SK-N-SH treated with all-trans-retinoic acid at 6 μM for 48 hours (cell line): ENCODE results near the gene CFAP57.

Experiments used
- ARNTL ChIP-seq: fragments of 450-650 bp; formaldehyde crosslinking; IDR thresholded peaks from 2 replicates; pipeline ENCODE4 v1.5.0; 2020; ENCODE audit warnings: low read depth, mild to moderate bottlenecking, moderate library complexity, borderline replicate concordance
- BACH2 ChIP-seq: fragments of 250-450 bp; sonication (Bioruptor Pico); IDR thresholded peaks from 2 replicates; pipeline ENCODE4 v1.9.0; 2021; ENCODE audit warnings: mild to moderate bottlenecking, borderline replicate concordance
- CREB5 ChIP-seq: fragments of 250-450 bp; sonication (Bioruptor Pico); IDR thresholded peaks from 2 replicates; pipeline ENCODE4 v1.5.1; 2020; ENCODE audit warnings: low read depth, mild to moderate bottlenecking, moderate library complexity
- CSDC2 ChIP-seq: fragments of 250-450 bp; sonication (Bioruptor Pico); IDR thresholded peaks from 2 replicates; pipeline ENCODE4 v1.5.0; 2020; ENCODE audit warnings: mild to moderate bottlenecking, moderate library complexity
- PATZ1 ChIP-seq: fragments of 250-450 bp; sonication (Bioruptor Pico); IDR thresholded peaks from 2 replicates; pipeline ENCODE4 v1.8.0; 2020; ENCODE audit warnings: mild to moderate bottlenecking, moderate library complexity, borderline replicate concordance
- POU6F1 ChIP-seq: fragments of 250-450 bp; sonication (Bioruptor Pico); IDR thresholded peaks from 2 replicates; pipeline ENCODE4 v1.8.0; 2021; ENCODE audit warnings: low read depth, mild to moderate bottlenecking, moderate library complexity, borderline replicate concordance
- RARB ChIP-seq: fragments of 250-450 bp; sonication (Bioruptor Pico); IDR thresholded peaks from 2 replicates; pipeline ENCODE4 v1.8.0; 2021; ENCODE audit warnings: mild to moderate bottlenecking, moderate library complexity
- TCF4 ChIP-seq: fragments of 250-450 bp; sonication (Bioruptor Pico); IDR thresholded peaks from 2 replicates; pipeline ENCODE4 v1.8.0; 2021; ENCODE audit warnings: mild to moderate bottlenecking, moderate library complexity, borderline replicate concordance
- TSHZ2 ChIP-seq: fragments of 250-450 bp; sonication (Bioruptor Pico); IDR thresholded peaks from 2 replicates; pipeline ENCODE4 v1.5.0; 2020; ENCODE audit warnings: mild to moderate bottlenecking, moderate library complexity
- ZFP3 ChIP-seq: fragments of 250-450 bp; sonication (Bioruptor Pico); IDR thresholded peaks from 2 replicates; pipeline ENCODE4 v1.5.0; 2020; ENCODE audit warnings: mild to moderate bottlenecking, moderate library complexity
- ZFP30 ChIP-seq: fragments of 450-650 bp; formaldehyde crosslinking; IDR thresholded peaks from 2 replicates; pipeline ENCODE4 v1.5.0; 2022; ENCODE audit warnings: mild to moderate bottlenecking, moderate library complexity
- ZNF565 ChIP-seq: fragments of 450-650 bp; formaldehyde crosslinking; conservative IDR thresholded peaks from 2 replicates; pipeline ENCODE4 v1.5.0; 2020; ENCODE audit warnings: low read depth, mild to moderate bottlenecking, moderate library complexity
- ZNF70 ChIP-seq: fragments of 450-650 bp; formaldehyde crosslinking; IDR thresholded peaks from 2 replicates; pipeline ENCODE4 v1.5.0; 2020; ENCODE audit warnings: mild to moderate bottlenecking, moderate library complexity

GRCh38 chr1:43232074-43232473 is 59.9 kb downstream of the CFAP57 start:
- no peak for TF ChIP-seq POU6F1
- TF ChIP-seq BACH2 (CRISPR knock-in tag), result no peak
- TF ChIP-seq ZFP3 (CRISPR knock-in tag), result no peak
- no peak for TF ChIP-seq ARNTL (CRISPR knock-in tag)
- no peak for TF ChIP-seq ZFP30 (CRISPR knock-in tag)
- no peak for TF ChIP-seq CSDC2 (CRISPR knock-in tag)
- TF ChIP-seq CREB5 (CRISPR knock-in tag), result no peak
- no peak for TF ChIP-seq ZNF565 (CRISPR knock-in tag)
- TF ChIP-seq TSHZ2, result no peak
- no peak for TF ChIP-seq PATZ1 (CRISPR knock-in tag)
- TF ChIP-seq RARB (CRISPR knock-in tag), result no peak
- no peak for TF ChIP-seq ZNF70
- TF ChIP-seq TCF4 (CRISPR knock-in tag), result no peak
